Neural cell (in vitro differentiated cells): ENCODE measurements around the gene KRTAP10-9.
"Not testable (repeated sequence)": the region's sequence is repeated elsewhere in the genome, so short reads cannot be mapped to it uniquely, and the experiment has no call there.

ENCODE experiments used
- CTCF ChIP-seq: fragments of 450-650 bp; IDR thresholded peaks from 2 replicates; pipeline ENCODE4 v1.5.1; 2014; ENCODE audit warnings: antibody characterized with exemption, mild to moderate bottlenecking, moderate library complexity; ENCODE audit not compliant: poor library complexity, severe bottlenecking
- EZH2 ChIP-seq: fragments of 200-600, 300-800 bp; shearing (Covaris generic), sonication (generic); IDR thresholded peaks from 2 replicates; pipeline ENCODE4 v1.6.1; 2014; ENCODE audit warnings: antibody characterized with exemption, low read length, borderline replicate concordance, mild to moderate bottlenecking; ENCODE audit not compliant: insufficient read depth, poor library complexity, severe bottlenecking

- not testable (repeated sequence) for TF ChIP-seq EZH2, CTCF
Observed at GRCh38 chr21:44590897-44591800, 35.7 kb upstream of the KRTAP10-9 start.
